Measurements from ENCODE around the gene TTLL4.

GRCh38 chr2:218732761-218733158, 22.1 kb downstream of the TTLL4 start:
- no peak for TF ChIP-seq EZH2 (IDR thresholded peaks at IDR 0.05)
- no peak for TF ChIP-seq POLR2AphosphoS5 (IDR thresholded peaks at IDR 0.05; ENCODE audit: borderline replicate concordance, low read depth, low read length)
- no peak for TF ChIP-seq FOXP2 (optimal IDR thresholded peaks at IDR 0.05; ENCODE audit: control extremely low read depth, extremely low read length, insufficient read depth)

Data from SK-N-MC (cell line).